GM19240 (cell line): ENCODE data around the gene CABCOCO1.
"Not testable (repeated sequence)": the region's sequence is repeated elsewhere in the genome, so short reads cannot be mapped to it uniquely, and the experiment has no call there.

Source experiments
- DNase-seq: peaks from one replicate; pipeline ENCODE4 v3.0.0; 2011; ENCODE audit warnings: low spot score; ENCODE audit not compliant: insufficient read length

Gene CABCOCO1

DNA sequence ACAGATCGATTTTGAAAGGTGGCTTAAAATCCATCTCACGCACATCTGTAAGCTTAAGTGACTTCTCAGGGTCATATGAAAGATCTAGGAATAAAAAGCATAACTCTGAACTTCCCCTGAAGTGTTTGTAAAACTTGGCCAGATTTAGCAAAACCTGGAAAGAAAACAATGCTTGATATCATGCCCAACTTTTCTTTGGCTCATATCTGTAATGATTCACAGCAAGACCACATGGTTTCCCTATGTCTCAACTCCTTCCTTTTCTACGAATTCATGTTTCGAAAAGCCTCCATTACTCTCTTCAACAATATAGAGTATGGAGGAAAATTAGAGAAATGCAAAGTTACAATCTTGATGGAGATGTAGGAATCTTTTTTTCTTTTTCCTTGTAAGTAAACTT lies 20.1 kb upstream of the CABCOCO1 start:
- no peak for DNase-seq

GRCh38 chr10:61643316-61643751 lies 19.4 kb upstream of the CABCOCO1 start:
- DNase-seq, result no peak

DNA sequence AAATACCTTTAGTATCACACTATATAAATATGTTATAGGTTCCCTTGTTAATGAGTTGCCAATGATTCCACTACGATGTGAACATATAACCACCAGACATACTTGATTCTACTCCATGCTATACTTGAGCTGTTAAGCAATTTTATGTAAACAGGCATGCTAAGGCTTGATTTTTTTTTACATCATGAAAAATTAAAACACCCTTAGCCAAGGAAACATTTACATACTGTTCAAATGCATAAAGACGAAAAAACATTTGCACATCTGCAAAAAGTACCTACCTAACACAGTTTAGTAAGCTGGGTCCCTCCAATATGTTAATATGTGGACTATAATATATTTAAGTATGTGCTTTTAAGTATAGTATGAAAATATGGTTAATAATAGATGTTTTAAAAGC lies 9.0 kb upstream of the CABCOCO1 start:
- DNase-seq, result no peak

- no peak for DNase-seq
Observed at GRCh38 chr10:61655335-61655851, 7.3 kb upstream of the CABCOCO1 start.

DNA sequence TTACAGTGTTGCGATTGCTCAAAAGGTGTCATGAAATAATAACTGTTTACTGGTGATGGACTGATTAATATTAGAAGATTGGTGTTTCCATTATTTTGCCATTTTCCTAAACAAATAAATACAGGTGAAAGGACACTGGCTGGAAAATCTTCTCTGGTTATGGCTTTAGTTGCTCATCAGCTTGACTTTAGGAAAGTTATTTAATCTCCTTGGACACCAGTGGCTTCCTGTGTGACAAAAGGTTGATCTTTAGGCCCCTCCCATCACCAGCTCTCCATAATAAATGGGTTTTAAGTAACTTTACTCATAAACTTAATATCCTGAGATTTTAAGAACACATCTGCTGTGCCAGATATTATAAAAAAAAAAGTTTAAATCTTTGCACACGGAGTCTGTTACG lies 737 bp downstream of the CABCOCO1 start:
- DNase-seq, result no peak

- no peak for DNase-seq
Observed at GRCh38 chr10:61664985-61665384, 2.3 kb downstream of the CABCOCO1 start.

DNA sequence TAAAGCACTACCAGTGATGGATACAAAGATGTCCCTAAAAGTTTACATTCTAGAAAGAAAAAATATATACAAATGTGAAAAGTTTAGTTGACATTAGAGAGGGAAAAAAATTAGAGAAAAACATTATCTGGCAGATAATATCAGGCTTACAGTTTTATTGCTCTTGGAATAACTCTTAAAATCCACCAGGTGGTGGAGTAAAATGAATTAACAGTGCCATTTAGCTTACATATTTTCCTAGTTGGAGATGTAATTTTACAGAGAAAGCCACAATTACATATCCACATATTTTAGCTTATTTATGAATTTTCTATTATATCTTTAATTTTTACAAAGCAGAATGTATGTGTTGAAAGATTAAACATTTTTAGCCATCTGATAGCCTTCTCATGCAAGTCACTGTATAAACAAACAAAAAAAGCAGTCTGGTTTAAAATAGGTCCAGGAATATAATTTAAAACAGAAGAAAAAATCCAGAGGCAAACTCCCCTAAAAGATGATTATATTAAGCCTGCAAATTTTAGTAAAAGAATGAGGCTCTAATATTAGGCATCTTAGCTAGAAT lies 6.5 kb downstream of the CABCOCO1 start:
- no peak for DNase-seq

GRCh38 chr10:61669849-61670248 lies 7.1 kb downstream of the CABCOCO1 start:
- DNase-seq, result no peak

- DNase-seq, result no peak
Observed at GRCh38 chr10:61673360-61673759, 10.6 kb downstream of the CABCOCO1 start.

DNA sequence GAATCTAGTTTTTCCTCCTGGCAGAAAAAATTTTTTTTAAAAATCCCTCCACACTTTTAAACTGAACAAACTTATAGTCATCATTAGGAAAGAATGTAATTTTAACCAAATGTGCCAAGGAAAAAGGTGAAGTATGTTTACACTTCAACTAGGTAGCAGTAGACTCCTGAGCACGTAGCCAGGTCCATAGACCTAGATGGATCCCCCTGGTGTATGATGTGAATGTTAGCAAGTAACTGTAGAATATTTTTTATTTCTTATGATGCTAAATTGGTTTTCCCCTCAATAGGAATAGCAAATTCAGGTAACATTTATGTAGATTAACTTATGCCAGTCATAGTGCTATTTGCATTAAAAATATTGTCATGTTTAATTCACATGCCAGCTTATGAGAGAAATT lies 19.6 kb downstream of the CABCOCO1 start:
- DNase-seq, result no peak

GRCh38 chr10:61683319-61683718 lies 20.6 kb downstream of the CABCOCO1 start:
- no peak for DNase-seq

GRCh38 chr10:61684894-61685507 lies 22.3 kb downstream of the CABCOCO1 start:
- DNase-seq, result no peak

DNA sequence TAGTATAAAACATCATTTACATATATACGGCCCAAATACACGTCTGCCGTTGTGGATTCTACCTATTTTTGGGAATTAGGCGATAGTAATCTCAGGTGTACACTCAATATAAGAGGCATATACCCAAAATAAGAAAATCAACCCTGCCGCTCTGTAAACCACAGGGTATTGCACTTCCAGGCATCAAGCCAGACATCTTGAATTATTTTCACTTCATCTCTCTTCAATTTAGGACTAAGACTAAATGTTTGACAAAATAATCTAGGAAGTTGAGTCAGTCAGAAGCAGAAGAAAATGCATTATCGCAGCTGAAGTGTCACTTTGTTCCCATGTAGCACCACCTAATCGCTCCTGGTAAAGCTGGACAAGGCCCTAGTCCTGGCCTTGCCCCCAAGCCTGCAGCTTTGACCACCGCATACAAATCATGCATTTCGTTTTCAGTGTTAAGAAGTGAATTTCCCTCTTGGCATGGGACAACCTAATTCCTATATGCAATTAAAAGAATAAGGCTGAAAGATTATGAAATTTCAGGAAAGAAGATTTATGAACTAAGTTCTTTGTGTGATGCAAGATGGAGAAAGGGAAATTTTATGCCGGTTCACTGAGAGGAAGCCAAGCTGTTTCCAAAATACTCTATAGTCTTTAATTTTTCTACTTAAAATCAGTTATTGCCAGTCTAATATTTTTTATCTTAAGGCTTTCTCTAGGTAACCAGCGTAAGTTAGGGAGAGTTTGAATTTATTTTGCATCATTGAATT lies 26.0 kb downstream of the CABCOCO1 start:
- no peak for DNase-seq

DNA sequence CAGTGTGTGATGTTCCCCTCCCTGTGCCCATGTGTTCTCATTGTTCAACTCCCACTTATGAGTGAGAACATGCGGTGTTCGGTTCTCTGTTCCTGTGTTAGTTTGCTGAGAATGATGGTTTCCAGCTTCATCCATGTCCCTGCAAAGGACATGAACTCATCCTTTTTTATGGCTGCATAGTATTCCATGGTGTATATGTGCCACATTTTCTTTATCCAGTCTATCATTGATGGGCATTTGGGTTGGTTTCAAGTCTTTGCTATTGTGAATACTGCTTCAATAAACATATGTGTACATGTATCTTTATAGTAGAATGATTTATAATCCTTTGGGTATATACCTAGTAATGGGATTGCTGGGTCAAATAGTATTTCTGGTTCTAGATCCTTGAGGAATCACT lies 28.9 kb downstream of the CABCOCO1 start:
- DNase-seq, result not testable (repeated sequence)

GRCh38 chr10:61692447-61693010 lies 29.8 kb downstream of the CABCOCO1 start:
- no peak for DNase-seq

DNA sequence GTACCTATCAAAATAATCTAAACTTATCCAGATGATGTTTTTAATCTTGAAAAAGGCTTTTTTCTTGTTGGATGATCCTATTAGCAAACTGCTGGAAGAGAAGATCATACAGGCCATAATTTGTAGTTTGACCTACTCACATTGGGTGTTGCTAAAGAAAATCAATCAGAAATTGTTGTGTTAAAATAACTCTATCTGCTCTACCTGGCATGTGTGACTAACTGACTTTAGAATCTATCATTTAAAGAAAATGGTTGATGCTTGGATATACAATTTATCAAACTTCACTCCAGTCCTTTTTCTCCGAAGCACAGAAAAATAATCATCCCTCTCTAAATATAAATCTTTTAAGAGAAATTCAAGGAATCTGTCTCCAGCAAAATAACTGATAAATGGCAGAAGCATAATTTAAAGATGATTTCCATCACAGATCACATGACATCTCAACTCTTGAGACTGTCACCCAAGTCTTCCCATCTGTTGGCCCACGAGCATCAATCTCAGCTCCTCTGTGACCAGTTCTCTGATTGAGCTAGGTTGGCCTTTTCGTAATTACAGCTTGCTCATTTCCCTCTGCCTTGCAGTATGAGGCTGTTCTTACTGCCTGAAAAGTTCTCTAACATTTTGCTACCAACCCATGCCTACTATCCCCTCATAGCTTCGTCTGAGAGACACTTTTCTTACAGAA lies 36.4 kb downstream of the CABCOCO1 start:
- DNase-seq, result no peak

GRCh38 chr10:61701055-61701705 lies 38.5 kb downstream of the CABCOCO1 start:
- no peak for DNase-seq

GRCh38 chr10:61701706-61702105 lies 39.0 kb downstream of the CABCOCO1 start:
- no peak for DNase-seq

DNA sequence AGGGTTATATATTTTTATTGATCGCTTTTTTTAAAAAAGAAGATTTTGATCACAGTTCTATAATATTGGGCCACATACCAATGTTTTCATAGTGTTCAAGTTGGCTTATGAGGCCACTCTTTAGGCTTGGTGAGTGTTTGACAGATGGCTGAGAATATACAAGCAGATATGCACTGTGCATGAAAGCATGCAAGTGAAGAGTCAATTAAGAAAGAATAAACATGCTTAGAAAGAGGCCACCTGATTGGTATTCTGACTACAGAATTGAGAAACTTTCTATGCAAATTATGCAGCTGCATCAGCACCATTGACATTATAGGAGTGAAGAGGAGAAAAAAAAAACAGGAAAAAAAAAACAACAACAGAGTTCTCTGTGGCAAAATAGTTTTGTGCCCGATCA lies 39.9 kb downstream of the CABCOCO1 start:
- no peak for DNase-seq

GRCh38 chr10:61705022-61705613 lies 42.4 kb downstream of the CABCOCO1 start:
- no peak for DNase-seq

- no peak for DNase-seq
Observed at GRCh38 chr10:61708846-61709245, 46.1 kb downstream of the CABCOCO1 start.
